Osteocyte (in vitro differentiated cells): ENCODE results near the gene GCC1. TPM values are rescaled to one million over a fixed set of nuclear protein-coding genes. Genes with fewer than 3 reads are reported as not detected.
"Not testable (repeated sequence)": the region's sequence is repeated elsewhere in the genome, so short reads cannot be mapped to it uniquely, and the experiment has no call there.

Experiments
- DNase-seq: peaks from one replicate; pipeline ENCODE4 v3.0.0; 2021; ENCODE audit warnings: mixed read lengths; ENCODE audit not compliant: unreplicated experiment; ENCODE audit errors: extremely low spot score
- H3K27ac Mint-ChIP-seq: one replicate; pipeline ENCODE4 v1.8.0; 2021; ENCODE audit warnings: mild to moderate bottlenecking, mixed read lengths; ENCODE audit not compliant: unreplicated experiment
- H3K27me3 Mint-ChIP-seq: one replicate; pipeline ENCODE4 v1.8.0; 2021; ENCODE audit warnings: mixed read lengths; ENCODE audit not compliant: unreplicated experiment
- H3K36me3 Mint-ChIP-seq: one replicate; pipeline ENCODE4 v1.8.0; 2021; ENCODE audit warnings: mixed read lengths; ENCODE audit not compliant: unreplicated experiment
- H3K4me1 Mint-ChIP-seq: one replicate; pipeline ENCODE4 v1.8.0; 2021; ENCODE audit warnings: mixed read lengths; ENCODE audit not compliant: unreplicated experiment
- H3K4me3 Mint-ChIP-seq: one replicate; pipeline ENCODE4 v1.8.0; 2021; ENCODE audit warnings: mild to moderate bottlenecking, moderate library complexity, mixed read lengths; ENCODE audit not compliant: unreplicated experiment
- H3K9me3 Mint-ChIP-seq: one replicate; pipeline ENCODE4 v1.8.0; 2021; ENCODE audit warnings: mixed read lengths; ENCODE audit not compliant: unreplicated experiment
- CTCF ChIP-seq: fragments of 200-600 bp; sonication (generic); IDR thresholded peaks from 2 replicates; pipeline ENCODE4 v1.5.0; 2021; ENCODE audit warnings: antibody characterized with exemption, mild to moderate bottlenecking, moderate library complexity
- total RNA-seq: library from RNA; stranded (reverse); gene quantifications from 2 replicates; pipeline ENCODE4 v1.2.1, GENCODE V29; 2021

GCC1 gene
- total RNA-seq, 1 donor from 2014 or later: 20.7 TPM

GRCh38 chr7:127578711-127579275, 6.6 kb downstream of the GCC1 start:
- TF ChIP-seq CTCF: no peak
- H3K4me3 Mint-ChIP-seq: no peak overlapping the region
- no peak overlapping the region for H3K27ac Mint-ChIP-seq
- H3K36me3 Mint-ChIP-seq: peaks cover 26% of the 10 kb centered on the region
- no peak for DNase-seq
- H3K27me3 Mint-ChIP-seq: no peaks in the 10 kb centered on the region
- H3K4me1 Mint-ChIP-seq: peaks cover 26% of the 10 kb centered on the region
- H3K9me3 Mint-ChIP-seq: no peaks in the 10 kb centered on the region

- H3K36me3 Mint-ChIP-seq: peaks cover 23% of the 10 kb centered on the region
- TF ChIP-seq CTCF: peak; percentile 13
- H3K27me3 Mint-ChIP-seq: no peaks in the 10 kb centered on the region
- H3K4me1 Mint-ChIP-seq: peaks cover 21% of the 10 kb centered on the region
- no peak for DNase-seq
- no peak overlapping the region for H3K4me3 Mint-ChIP-seq
- no peaks in the 10 kb centered on the region for H3K9me3 Mint-ChIP-seq
- no peak overlapping the region for H3K27ac Mint-ChIP-seq
Observed at GRCh38 chr7:127578036-127578684, 7.2 kb downstream of the GCC1 start.

GRCh38 chr7:127571741-127572505, 13.5 kb downstream of the GCC1 start:
- no peak for TF ChIP-seq CTCF
- Mint-ChIP-seq H3K4me3 (no peak overlapping the region), H3K9me3 (no peaks in the 10 kb centered on the region), H3K27me3 (no peaks in the 10 kb centered on the region), H3K36me3 (peaks cover 4% of the 10 kb centered on the region), H3K4me1 (no peaks in the 10 kb centered on the region), H3K27ac (no peak overlapping the region)
- no peak for DNase-seq

GRCh38 chr7:127568034-127568433, 17.4 kb downstream of the GCC1 start:
- not testable (repeated sequence) for H3K27me3 Mint-ChIP-seq, H3K36me3 Mint-ChIP-seq, H3K4me3 Mint-ChIP-seq, H3K4me1 Mint-ChIP-seq, DNase-seq, H3K27ac Mint-ChIP-seq
- peaks cover 13% of the 10 kb centered on the region for H3K9me3 Mint-ChIP-seq

- H3K27ac Mint-ChIP-seq: no peak overlapping the region
- no peak overlapping the region for H3K4me3 Mint-ChIP-seq
- no peak for TF ChIP-seq CTCF
Observed at GRCh38 chr7:127566242-127566641, 19.2 kb downstream of the GCC1 start.

More at GRCh38 chr7:127566242-127566641, 19.2 kb downstream of the GCC1 start:
- Mint-ChIP-seq H3K36me3 (peaks cover 5% of the 10 kb centered on the region), H3K27me3 (no peaks in the 10 kb centered on the region), H3K4me1 (no peaks in the 10 kb centered on the region), H3K9me3 (peaks cover 16% of the 10 kb centered on the region)
- no peak for DNase-seq
